ENCODE results near the gene MCTP1. TPM values are rescaled to one million over a fixed set of nuclear protein-coding genes. Genes with fewer than 3 reads are reported as not detected.
A peak's percentile ranks its signal among the peaks of the same experiment; 100 is the strongest.

MCTP1 gene
- total RNA-seq, 1 experiment from 2014 or later = 7.5 TPM

- no peaks in the 10 kb centered on the region for H3K9me3 ChIP-seq (ENCODE audit: low read length)
- H3K36me3 ChIP-seq (ENCODE audit: low read depth, low read length) = no peaks in the 10 kb centered on the region
- BruUV-seq (replicated peaks) = no TSS peak
- TF ChIP-seq EZH2 (IDR thresholded peaks at IDR 0.05; ENCODE audit: low read length, unreplicated experiment) (no peak), EZH2phosphoT487 (IDR thresholded peaks at IDR 0.05; ENCODE audit: borderline replicate concordance, low read length) (no peak)
- TF ChIP-seq, protein P1, sequence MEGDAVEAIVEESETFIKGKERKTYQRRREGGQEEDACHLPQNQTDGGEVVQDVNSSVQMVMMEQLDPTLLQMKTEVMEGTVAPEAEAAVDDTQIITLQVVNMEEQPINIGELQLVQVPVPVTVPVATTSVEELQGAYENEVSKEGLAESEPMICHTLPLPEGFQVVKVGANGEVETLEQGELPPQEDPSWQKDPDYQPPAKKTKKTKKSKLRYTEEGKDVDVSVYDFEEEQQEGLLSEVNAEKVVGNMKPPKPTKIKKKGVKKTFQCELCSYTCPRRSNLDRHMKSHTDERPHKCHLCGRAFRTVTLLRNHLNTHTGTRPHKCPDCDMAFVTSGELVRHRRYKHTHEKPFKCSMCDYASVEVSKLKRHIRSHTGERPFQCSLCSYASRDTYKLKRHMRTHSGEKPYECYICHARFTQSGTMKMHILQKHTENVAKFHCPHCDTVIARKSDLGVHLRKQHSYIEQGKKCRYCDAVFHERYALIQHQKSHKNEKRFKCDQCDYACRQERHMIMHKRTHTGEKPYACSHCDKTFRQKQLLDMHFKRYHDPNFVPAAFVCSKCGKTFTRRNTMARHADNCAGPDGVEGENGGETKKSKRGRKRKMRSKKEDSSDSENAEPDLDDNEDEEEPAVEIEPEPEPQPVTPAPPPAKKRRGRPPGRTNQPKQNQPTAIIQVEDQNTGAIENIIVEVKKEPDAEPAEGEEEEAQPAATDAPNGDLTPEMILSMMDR (conservative IDR thresholded peaks at IDR 0.05; ENCODE audit: low read depth, low read length) = no peak
- H3K9me2 ChIP-seq (replicated peaks; ENCODE audit: low read length) = no peaks in the 10 kb centered on the region
- H4K20me1 ChIP-seq (ENCODE audit: low read length) = no peaks in the 10 kb centered on the region
- no peak overlapping the region for H3K9ac ChIP-seq (ENCODE audit: low read length)
- no peak overlapping the region for H3K27ac ChIP-seq (ENCODE audit: low read length)
- ChIA-PET CTCF (no interaction called here), POLR2A (ENCODE audit: unreplicated experiment) (no interaction called here)
- ATAC-seq (no peak), DNase-seq (no peak)
- no peaks in the 10 kb centered on the region for H3K27me3 ChIP-seq (ENCODE audit: low read length)
- H2AFZ ChIP-seq (ENCODE audit: low read length) = peak overlapping the region; percentile 35; the same call in 1 of the 2 replicates
- H3F3A ChIP-seq (ENCODE audit: low read length, unreplicated experiment) = no peaks in the 10 kb centered on the region
- intact Hi-C loops (cut with micrococcal nuclease) = no loop called here
- H3K4me1 ChIP-seq (ENCODE audit: insufficient read depth, low read length) = no peaks in the 10 kb centered on the region
- peak overlapping the region; percentile 28; the same call in 1 of the 2 replicates for H3K4me2 ChIP-seq (ENCODE audit: low read length)
- no peak overlapping the region for H3K4me3 ChIP-seq (ENCODE audit: low read length)
- H3K79me2 ChIP-seq (ENCODE audit: low read length) = no peaks in the 10 kb centered on the region
Measured at GRCh38 chr5:95152131-95152530, 132.8 kb downstream of the MCTP1 start.

DNA sequence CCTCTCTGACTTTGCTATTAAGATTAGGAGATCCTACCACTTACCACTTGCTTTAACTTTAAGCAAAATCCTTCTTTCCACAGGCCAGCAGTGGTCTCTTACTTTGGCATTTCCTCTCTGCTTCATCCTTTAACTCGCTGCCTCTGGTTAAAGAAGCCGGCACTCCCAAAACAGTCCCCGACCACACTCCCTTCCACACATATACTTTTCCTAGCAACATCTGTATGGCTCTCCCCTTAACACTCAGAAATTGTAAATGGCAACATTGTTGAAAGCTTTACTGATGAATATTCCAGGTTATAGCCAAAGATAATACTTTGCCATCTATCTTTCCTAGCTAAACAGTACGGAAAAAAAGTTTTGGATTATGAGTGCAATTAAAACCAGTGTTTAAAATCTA, 133.2 kb downstream of the MCTP1 start:
- Histone ChIP-seq H4K20me1 (ENCODE audit: low read length) (no peaks in the 10 kb centered on the region), H3K36me3 (ENCODE audit: low read depth, low read length) (no peaks in the 10 kb centered on the region), H3K4me2 (ENCODE audit: low read length) (no peak overlapping the region), H3K79me2 (ENCODE audit: low read length) (no peaks in the 10 kb centered on the region), H3K9me2 (replicated peaks; ENCODE audit: low read length) (no peaks in the 10 kb centered on the region), H2AFZ (ENCODE audit: low read length) (no peak overlapping the region), H3K4me1 (ENCODE audit: insufficient read depth, low read length) (no peaks in the 10 kb centered on the region), H3F3A (ENCODE audit: low read length, unreplicated experiment) (no peaks in the 10 kb centered on the region), H3K4me3 (ENCODE audit: low read length) (no peak overlapping the region), H3K9ac (ENCODE audit: low read length) (no peak overlapping the region), H3K27me3 (ENCODE audit: low read length) (no peaks in the 10 kb centered on the region), H3K27ac (ENCODE audit: low read length) (no peak overlapping the region), H3K9me3 (ENCODE audit: low read length) (no peaks in the 10 kb centered on the region)
- ATAC-seq (no peak), DNase-seq (no peak)
- CTCF ChIA-PET = no interaction called here
- TF ChIP-seq, protein P1 (conservative IDR thresholded peaks at IDR 0.05; ENCODE audit: low read depth, low read length) = no peak
- TF ChIP-seq EZH2 (IDR thresholded peaks at IDR 0.05; ENCODE audit: low read length, unreplicated experiment) = no peak
- no peak for TF ChIP-seq EZH2phosphoT487 (IDR thresholded peaks at IDR 0.05; ENCODE audit: borderline replicate concordance, low read length)
- POLR2A ChIA-PET (ENCODE audit: unreplicated experiment) = no interaction called here
- intact Hi-C loops (cut with micrococcal nuclease) = no loop called here
- no TSS peak for BruUV-seq (replicated peaks)

GRCh38 chr5:95149387-95149786, 135.5 kb downstream of the MCTP1 start:
- H3K4me2 ChIP-seq (ENCODE audit: low read length) = no peak overlapping the region

More at GRCh38 chr5:95149387-95149786, 135.5 kb downstream of the MCTP1 start:
- no peaks in the 10 kb centered on the region for H3K9me2 ChIP-seq (replicated peaks; ENCODE audit: low read length)
- no peaks in the 10 kb centered on the region for H3K27me3 ChIP-seq (ENCODE audit: low read length)
- no TSS peak for BruUV-seq (replicated peaks)
- H2AFZ ChIP-seq (ENCODE audit: low read length) = no peak overlapping the region
- DNase-seq (no peak), ATAC-seq (no peak)
- H3K36me3 ChIP-seq (ENCODE audit: low read depth, low read length) = no peaks in the 10 kb centered on the region
- ChIA-PET POLR2A (ENCODE audit: unreplicated experiment) (no interaction called here), CTCF (no interaction called here)
- no peaks in the 10 kb centered on the region for H3K79me2 ChIP-seq (ENCODE audit: low read length)
- no peaks in the 10 kb centered on the region for H3K9me3 ChIP-seq (ENCODE audit: low read length)
- H3K9ac ChIP-seq (ENCODE audit: low read length) = no peak overlapping the region
- intact Hi-C loops (cut with micrococcal nuclease) = no loop called here
- H3F3A ChIP-seq (ENCODE audit: low read length, unreplicated experiment) = no peaks in the 10 kb centered on the region
- no peaks in the 10 kb centered on the region for H3K4me1 ChIP-seq (ENCODE audit: insufficient read depth, low read length)
- H4K20me1 ChIP-seq (ENCODE audit: low read length) = no peaks in the 10 kb centered on the region
- H3K27ac ChIP-seq (ENCODE audit: low read length) = no peak overlapping the region
- TF ChIP-seq, protein P1 (conservative IDR thresholded peaks at IDR 0.05; ENCODE audit: low read depth, low read length) = no peak
- TF ChIP-seq EZH2phosphoT487 (IDR thresholded peaks at IDR 0.05; ENCODE audit: borderline replicate concordance, low read length) (no peak), EZH2 (IDR thresholded peaks at IDR 0.05; ENCODE audit: low read length, unreplicated experiment) (no peak)
- H3K4me3 ChIP-seq (ENCODE audit: low read length) = no peak overlapping the region
